ENCODE measurements around the gene FRMD7.

Gene FRMD7

GRCh38 chrX:132037479-132037993 lies 90.3 kb downstream of the FRMD7 start:
- DNase-seq (ENCODE audit: extremely low spot score) = no peak
- no peak for TF ChIP-seq CTCF (IDR thresholded peaks at IDR 0.05; ENCODE audit: control extremely low read depth, extremely low read depth, low read depth, missing control alignments)
- ChIA-PET POLR2A (no interaction called here), CTCF (no interaction called here)

DNA sequence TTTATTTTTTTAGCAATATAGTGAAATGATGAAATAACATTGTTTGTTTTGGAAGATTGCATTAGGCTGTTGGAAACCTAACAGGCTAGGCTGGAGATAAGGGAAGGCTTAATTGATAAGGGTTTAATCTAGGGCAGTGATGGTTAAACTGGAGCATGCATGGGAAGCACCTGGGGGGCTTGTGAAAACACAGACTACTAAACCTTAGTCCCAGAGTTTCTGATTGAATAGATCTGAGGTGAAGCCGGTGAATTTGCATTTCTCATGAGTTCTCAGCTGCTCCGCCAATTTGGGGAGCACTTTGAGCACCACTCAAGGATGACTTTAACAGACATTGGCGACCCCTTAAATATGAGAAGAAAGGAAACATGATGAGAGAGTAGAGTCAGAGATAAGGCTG lies 93.2 kb downstream of the FRMD7 start:
- ChIA-PET POLR2A (no interaction called here), CTCF (interaction anchor here (1.6 kb wide), 1 partner anchor 11 kb away, joined by 4 read pairs; no protein-coding TSS in a partner anchor)
- DNase-seq (ENCODE audit: extremely low spot score) = no peak
- TF ChIP-seq CTCF (IDR thresholded peaks at IDR 0.05; ENCODE audit: control extremely low read depth, extremely low read depth, low read depth, missing control alignments) = no peak

- TF ChIP-seq CTCF (IDR thresholded peaks at IDR 0.05; ENCODE audit: control extremely low read depth, extremely low read depth, low read depth, missing control alignments) = no peak
- no peak for DNase-seq (ENCODE audit: extremely low spot score)
- ChIA-PET CTCF (no interaction called here), POLR2A (no interaction called here)
Observed at GRCh38 chrX:132033166-132033565, 94.7 kb downstream of the FRMD7 start.

DNA sequence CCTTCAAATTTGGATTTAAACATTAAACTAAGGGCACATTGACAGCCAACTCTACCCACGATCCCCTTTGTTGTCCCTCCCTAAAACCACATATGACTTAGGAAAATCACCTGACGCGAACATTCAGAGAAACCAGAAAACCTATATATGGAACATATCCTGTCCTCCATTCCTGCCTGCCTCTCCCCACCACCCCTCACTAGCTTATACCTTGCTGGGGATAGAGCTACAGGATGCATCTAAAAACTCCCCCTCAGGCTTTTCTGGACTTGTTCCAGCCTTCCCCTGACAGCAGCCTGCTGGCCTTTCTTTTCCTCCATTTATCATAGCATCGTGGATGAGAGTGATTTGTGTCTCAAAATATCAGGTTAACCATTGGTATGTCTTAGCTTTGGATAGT lies 96.0 kb downstream of the FRMD7 start:
- no peak for DNase-seq (ENCODE audit: extremely low spot score)
- POLR2A ChIA-PET = interaction anchor here (0.6 kb wide), 1 partner anchor 1942 kb away, joined by 3 read pairs; no protein-coding TSS in a partner anchor
- CTCF ChIA-PET = interaction anchor here (1.2 kb wide), 1 partner anchor 61 kb away, joined by 3 read pairs; no protein-coding TSS in a partner anchor
- TF ChIP-seq CTCF (IDR thresholded peaks at IDR 0.05; ENCODE audit: control extremely low read depth, extremely low read depth, low read depth, missing control alignments) = no peak

- DNase-seq (ENCODE audit: extremely low spot score) = no peak
- TF ChIP-seq CTCF (IDR thresholded peaks at IDR 0.05; ENCODE audit: control extremely low read depth, extremely low read depth, low read depth, missing control alignments) = no peak
- ChIA-PET POLR2A (no interaction called here), CTCF (interaction anchor here (1.4 to 1.8 kb wide), 3 partner anchors 18 to 203 kb away, joined by 4 to 5 read pairs (median 4); no protein-coding TSS in a partner anchor)
Observed at GRCh38 chrX:132030264-132030663, 97.6 kb downstream of the FRMD7 start.
